PC-3 (cell line): ENCODE measurements around the gene LEKR1. TPM values are rescaled to one million over a fixed set of nuclear protein-coding genes. Genes with fewer than 3 reads are reported as not detected.

Experiments
- ATAC-seq: fragments of 200-7000 bp; cut with Tn5 transposase; 2 replicates; pipeline ENCODE4 v1.9.1; 2020; ENCODE audit warnings: mild to moderate bottlenecking, moderate library complexity
- BruUV-seq: library from RNA; stranded (reverse); fragments of 400-500 nt; replicated peaks from 2 replicates; lab custom pipeline; 2021; lab: Mats Ljungman, UMichigan
- CTCF ChIA-PET: fragments of 300-600 bp; sonication (Branson Sonifier 250); formaldehyde crosslinking; loops from one replicate; lab custom pipeline; 2022; ENCODE audit warnings: antibody characterized with exemption; lab: Charles Lee
- POLR2A ChIA-PET: fragments of 300-600 bp; sonication (Branson Sonifier 250); formaldehyde crosslinking; loops from one replicate; lab custom pipeline; 2022; ENCODE audit warnings: antibody characterized with exemption; ENCODE audit not compliant: unreplicated experiment; lab: Charles Lee
- DNase-seq: peaks from one replicate; pipeline ENCODE4 v3.0.0-alpha.2; 2015
- H2AFZ ChIP-seq: fragments of 300-600 bp; sonication (generic); 2 replicates; pipeline ENCODE4 v1.6.0; 2016; ENCODE audit warnings: antibody characterized with exemption, low read length
- H3F3A ChIP-seq: fragments of 300-600 bp; sonication (generic); one replicate; pipeline ENCODE4 v1.6.0; 2017; ENCODE audit warnings: antibody characterized with exemption, low read length, control low read depth, mild to moderate bottlenecking; ENCODE audit not compliant: unreplicated experiment
- H3K27ac ChIP-seq: fragments of 300-600 bp; sonication (generic); 2 replicates; pipeline ENCODE4 v1.5.1; 2016; ENCODE audit warnings: mild to moderate bottlenecking, low read length
- H3K27me3 ChIP-seq: fragments of 300-600 bp; sonication (generic); 2 replicates; pipeline ENCODE4 v1.6.1; 2016; ENCODE audit warnings: low read length, mixed read lengths
- H3K36me3 ChIP-seq: fragments of 300-600 bp; sonication (generic); 2 replicates; pipeline ENCODE4 v1.6.1; 2016; ENCODE audit warnings: low read depth, mixed run types, low read length, mixed read lengths
- H3K4me1 ChIP-seq: fragments of 300-600 bp; sonication (generic); 2 replicates; pipeline ENCODE4 v1.5.1; 2016; ENCODE audit warnings: low read length; ENCODE audit not compliant: insufficient read depth
- H3K4me2 ChIP-seq: fragments of 300-600 bp; sonication (generic); 2 replicates; pipeline ENCODE4 v1.6.0; 2016; ENCODE audit warnings: low read length
- H3K4me3 ChIP-seq: fragments of 300-600 bp; sonication (generic); 2 replicates; pipeline ENCODE4 v1.5.1; 2016; ENCODE audit warnings: mild to moderate bottlenecking, low read length, mixed read lengths
- H3K79me2 ChIP-seq: fragments of 300-600 bp; sonication (generic); 2 replicates; pipeline ENCODE4 v1.6.1; 2017; ENCODE audit warnings: low read length, mixed read lengths
- H3K9ac ChIP-seq: fragments of 300-600 bp; sonication (generic); 2 replicates; pipeline ENCODE4 v1.6.0; 2016; ENCODE audit warnings: mild to moderate bottlenecking, low read length
- H3K9me2 ChIP-seq: fragments of 300-600 bp; sonication (generic); replicated peaks from 2 replicates; pipeline ENCODE4 v1.6.1; 2016; ENCODE audit warnings: mixed run types, low read length, mixed read lengths
- H3K9me3 ChIP-seq: fragments of 300-600 bp; sonication (generic); 2 replicates; pipeline ENCODE4 v1.6.1; 2016; ENCODE audit warnings: low read length, mixed read lengths
- H4K20me1 ChIP-seq: fragments of 300-600 bp; sonication (generic); 2 replicates; pipeline ENCODE4 v1.6.1; 2016; ENCODE audit warnings: low read length, mixed read lengths
- CTCF ChIP-seq: fragments of 300-600 bp; sonication (generic); conservative IDR thresholded peaks from 2 replicates; pipeline ENCODE4 v1.5.1; 2017; ENCODE audit warnings: antibody characterized with exemption, low read depth, mild to moderate bottlenecking, low read length
- EZH2 ChIP-seq: fragments of 300-600 bp; sonication (generic); IDR thresholded peaks from one replicate; pipeline ENCODE4 v1.6.1; 2017; ENCODE audit warnings: antibody characterized with exemption, mild to moderate bottlenecking, low read length; ENCODE audit not compliant: unreplicated experiment
- EZH2phosphoT487 ChIP-seq: fragments of 300-600 bp; sonication (generic); IDR thresholded peaks from 2 replicates; pipeline ENCODE4 v1.6.1; 2018; ENCODE audit warnings: mild to moderate bottlenecking, antibody characterized with exemption, low read length, borderline replicate concordance
- intact Hi-C: fragments of 100-400 bp; cut with micrococcal nuclease; formaldehyde crosslinking; loops from 2 replicates; pipeline ENCODE4 v1.9.0; 2023
- total RNA-seq: library from RNA; depleted of rRNA; stranded (reverse); fragments of >200 nt; gene quantifications from 2 replicates; pipeline ENCODE4 v1.2.3, GENCODE V29; 2014

The LEKR1 gene
- total RNA-seq, 1 experiment from 2014 or later: 0.15 TPM

GRCh38 chr3:157051591-157051990, 225.4 kb downstream of the LEKR1 start:
- ATAC-seq: no peak
- no peak overlapping the region for H3K9ac ChIP-seq
- no peaks in the 10 kb centered on the region for H3K9me2 ChIP-seq
- H3K27ac ChIP-seq: no peak overlapping the region
- H3K36me3 ChIP-seq: no peaks in the 10 kb centered on the region
- ChIA-PET POLR2A (no interaction called here), CTCF (no interaction called here)
- H3K9me3 ChIP-seq: no peaks in the 10 kb centered on the region
- no peak overlapping the region for H3K4me3 ChIP-seq
- no peak for DNase-seq
- H3K79me2 ChIP-seq: no peaks in the 10 kb centered on the region
- no peak overlapping the region for H2AFZ ChIP-seq
- no peak overlapping the region for H3K4me2 ChIP-seq
- no TSS peak for BruUV-seq
- H3K4me1 ChIP-seq: no peaks in the 10 kb centered on the region
- no peak for TF ChIP-seq EZH2
- TF ChIP-seq EZH2phosphoT487: no peak
- TF ChIP-seq CTCF: no peak
- H3F3A ChIP-seq: no peaks in the 10 kb centered on the region
- no peaks in the 10 kb centered on the region for H4K20me1 ChIP-seq
- intact Hi-C loops: no loop called here
- H3K27me3 ChIP-seq: no peaks in the 10 kb centered on the region

- no peaks in the 10 kb centered on the region for H3K36me3 ChIP-seq
- no peak overlapping the region for H3K9ac ChIP-seq
- no peaks in the 10 kb centered on the region for H3F3A ChIP-seq
- H3K4me3 ChIP-seq: no peak overlapping the region
- no peak overlapping the region for H3K4me2 ChIP-seq
- H3K4me1 ChIP-seq: no peaks in the 10 kb centered on the region
- DNase-seq: no peak
- no peaks in the 10 kb centered on the region for H4K20me1 ChIP-seq
- intact Hi-C loops: no loop called here
- BruUV-seq: no TSS peak
- ChIA-PET POLR2A (no interaction called here), CTCF (no interaction called here)
- H3K79me2 ChIP-seq: no peaks in the 10 kb centered on the region
- no peak for ATAC-seq
- TF ChIP-seq EZH2 (no peak), EZH2phosphoT487 (no peak), CTCF (no peak)
- H2AFZ ChIP-seq: no peak overlapping the region
- H3K9me2 ChIP-seq: no peaks in the 10 kb centered on the region
- no peaks in the 10 kb centered on the region for H3K27me3 ChIP-seq
- no peak overlapping the region for H3K27ac ChIP-seq
- H3K9me3 ChIP-seq: no peaks in the 10 kb centered on the region
Measured at GRCh38 chr3:157056035-157056434, 229.9 kb downstream of the LEKR1 start.

- POLR2A ChIA-PET: no interaction called here
- no peak overlapping the region for H3K9ac ChIP-seq
- BruUV-seq: no TSS peak
- H3K4me2 ChIP-seq: no peak overlapping the region
- DNase-seq: no peak
- H4K20me1 ChIP-seq: no peaks in the 10 kb centered on the region
- H3K27me3 ChIP-seq: no peaks in the 10 kb centered on the region
- no peaks in the 10 kb centered on the region for H3K9me2 ChIP-seq
- no peak for ATAC-seq
- H2AFZ ChIP-seq: no peak overlapping the region
- no peaks in the 10 kb centered on the region for H3K9me3 ChIP-seq
- no peaks in the 10 kb centered on the region for H3K36me3 ChIP-seq
- no peaks in the 10 kb centered on the region for H3K79me2 ChIP-seq
- no peak overlapping the region for H3K4me3 ChIP-seq
- no peak overlapping the region for H3K27ac ChIP-seq
- H3F3A ChIP-seq: no peaks in the 10 kb centered on the region
- intact Hi-C loops: no loop called here
- TF ChIP-seq EZH2 (no peak), CTCF (no peak), EZH2phosphoT487 (no peak)
- CTCF ChIA-PET: no interaction called here
- H3K4me1 ChIP-seq: no peaks in the 10 kb centered on the region
Measured at GRCh38 chr3:157058392-157059071, 232.4 kb downstream of the LEKR1 start.
